ENCODE measurements around the gene MADD.

Gene MADD

GRCh38 chr11:47249378-47249715 is 20.6 kb upstream of the MADD start:
- no peak for TF ChIP-seq POLR2AphosphoS5 (IDR thresholded peaks at IDR 0.05; ENCODE audit: low read depth, low read length)
- TF ChIP-seq FOXP2 (optimal IDR thresholded peaks at IDR 0.05; ENCODE audit: borderline replicate concordance, extremely low read depth, extremely low read length, insufficient read depth), result no peak
- TF ChIP-seq TAF1 (IDR thresholded peaks at IDR 0.05; ENCODE audit: borderline replicate concordance, insufficient read depth, low read length), result no peak
- TF ChIP-seq SIN3A (IDR thresholded peaks at IDR 0.05; ENCODE audit: borderline replicate concordance, insufficient read depth, low read length), result no peak
- TF ChIP-seq REST (IDR thresholded peaks at IDR 0.05; ENCODE audit: insufficient read depth in 1 of 2, low read depth in 2 of 2, low read length in 2 of 2), result no peak

GRCh38 chr11:47251751-47252150 is 18.2 kb upstream of the MADD start:
- TF ChIP-seq POLR2AphosphoS5 (IDR thresholded peaks at IDR 0.05; ENCODE audit: low read depth, low read length) (no peak), TAF1 (IDR thresholded peaks at IDR 0.05; ENCODE audit: borderline replicate concordance, insufficient read depth, low read length) (no peak), REST (IDR thresholded peaks at IDR 0.05; ENCODE audit: insufficient read depth in 1 of 2, low read depth in 2 of 2, low read length in 2 of 2) (no peak), FOXP2 (optimal IDR thresholded peaks at IDR 0.05; ENCODE audit: borderline replicate concordance, extremely low read depth, extremely low read length, insufficient read depth) (no peak), SIN3A (IDR thresholded peaks at IDR 0.05; ENCODE audit: borderline replicate concordance, insufficient read depth, low read length) (no peak)

GRCh38 chr11:47253660-47254059 is 16.3 kb upstream of the MADD start:
- TF ChIP-seq FOXP2 (optimal IDR thresholded peaks at IDR 0.05; ENCODE audit: borderline replicate concordance, extremely low read depth, extremely low read length, insufficient read depth) (no peak), REST (IDR thresholded peaks at IDR 0.05; ENCODE audit: insufficient read depth in 1 of 2, low read depth in 2 of 2, low read length in 2 of 2) (no peak), TAF1 (IDR thresholded peaks at IDR 0.05; ENCODE audit: borderline replicate concordance, insufficient read depth, low read length) (no peak), SIN3A (IDR thresholded peaks at IDR 0.05; ENCODE audit: borderline replicate concordance, insufficient read depth, low read length) (no peak), POLR2AphosphoS5 (IDR thresholded peaks at IDR 0.05; ENCODE audit: low read depth, low read length) (no peak)

GRCh38 chr11:47254386-47254785 is 15.5 kb upstream of the MADD start:
- TF ChIP-seq SIN3A (IDR thresholded peaks at IDR 0.05; ENCODE audit: borderline replicate concordance, insufficient read depth, low read length) (no peak), FOXP2 (optimal IDR thresholded peaks at IDR 0.05; ENCODE audit: borderline replicate concordance, extremely low read depth, extremely low read length, insufficient read depth) (no peak), POLR2AphosphoS5 (IDR thresholded peaks at IDR 0.05; ENCODE audit: low read depth, low read length) (no peak), TAF1 (IDR thresholded peaks at IDR 0.05; ENCODE audit: borderline replicate concordance, insufficient read depth, low read length) (no peak), REST (IDR thresholded peaks at IDR 0.05; ENCODE audit: insufficient read depth in 1 of 2, low read depth in 2 of 2, low read length in 2 of 2) (no peak)

GRCh38 chr11:47256374-47256773 is 13.6 kb upstream of the MADD start:
- no peak for TF ChIP-seq SIN3A (IDR thresholded peaks at IDR 0.05; ENCODE audit: borderline replicate concordance, insufficient read depth, low read length)
